Nucleus accumbens (tissue), 56 donors: ENCODE measurements around the gene SRRM4.
"Not testable (repeated sequence)": the region's sequence is repeated elsewhere in the genome, so short reads cannot be mapped to it uniquely, and the experiment has no call there.

Experiments
- DNase-seq, 56 donors: peaks; one replicate each; lab custom pipeline; 2025; lab: John Stamatoyannopoulos, UW

Gene SRRM4

DNA sequence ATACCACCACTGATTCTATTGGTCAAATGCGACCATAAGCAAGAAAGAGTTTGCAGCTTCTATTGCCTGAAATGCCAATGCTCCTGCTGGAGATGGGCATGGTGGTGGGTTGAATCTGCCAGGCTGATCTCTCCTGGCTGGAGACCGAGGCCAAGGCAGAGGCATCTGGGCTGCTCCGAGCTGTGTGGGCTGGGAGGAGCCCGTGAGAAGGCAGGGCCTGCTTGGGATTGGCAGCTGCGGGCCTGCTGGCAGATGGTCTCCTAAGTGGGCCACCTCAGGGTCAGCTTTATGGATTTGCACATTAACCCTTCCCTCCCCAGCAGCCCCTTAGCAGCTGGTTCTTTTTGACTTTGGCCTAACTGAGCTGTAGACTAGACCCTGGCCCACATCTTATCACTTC, 25.4 kb downstream of the SRRM4 start:
- no peak for DNase-seq

DNA sequence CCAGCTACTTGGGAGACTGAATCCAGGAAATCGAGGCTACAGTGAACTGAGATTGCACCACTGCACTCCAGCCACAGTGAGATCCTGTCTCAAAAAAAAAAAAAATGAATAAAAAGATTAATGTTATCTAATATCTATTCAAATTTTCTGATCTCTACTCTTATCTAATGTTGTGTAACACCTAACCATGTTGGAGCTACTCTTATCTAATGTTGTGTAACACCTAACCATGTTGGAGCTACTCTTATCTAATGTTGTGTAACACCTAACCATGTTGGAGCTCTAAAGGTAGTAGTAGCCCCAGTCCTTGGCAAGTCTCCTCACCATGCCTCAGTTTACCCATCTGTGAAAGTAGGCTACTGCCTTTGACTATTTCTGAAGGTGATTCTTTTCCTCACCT, 26.9 kb downstream of the SRRM4 start:
- not testable (repeated sequence) for DNase-seq

- peak in 5 of 56 donors; percentile 0 to 13 (median 4) for DNase-seq
Observed at GRCh38 chr12:119008691-119009221, 27.4 kb downstream of the SRRM4 start.

DNA sequence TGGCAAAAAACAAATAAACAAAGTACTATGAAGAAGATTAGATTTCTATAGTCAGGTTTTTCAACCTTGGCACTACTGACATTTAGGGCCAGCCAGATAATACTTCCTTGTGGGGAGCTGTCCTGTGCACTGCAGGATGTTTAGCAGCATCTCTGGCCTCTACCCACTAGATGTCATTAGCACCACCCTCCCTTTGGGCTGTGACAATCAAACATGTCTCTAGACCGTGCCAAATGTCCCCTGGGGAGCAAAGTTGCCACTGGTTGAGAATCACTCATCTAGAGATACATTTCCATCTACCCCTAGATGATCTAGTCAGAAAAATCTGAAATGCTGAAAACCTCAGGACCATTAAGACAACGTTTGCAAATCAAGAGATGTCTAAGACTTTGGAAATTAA, 29.9 kb downstream of the SRRM4 start:
- no peak for DNase-seq

GRCh38 chr12:119012179-119012578, 30.8 kb downstream of the SRRM4 start:
- no peak for DNase-seq

GRCh38 chr12:119013023-119013422, 31.7 kb downstream of the SRRM4 start:
- DNase-seq, result no peak

GRCh38 chr12:119014368-119014767, 33.0 kb downstream of the SRRM4 start:
- DNase-seq, result no peak

DNA sequence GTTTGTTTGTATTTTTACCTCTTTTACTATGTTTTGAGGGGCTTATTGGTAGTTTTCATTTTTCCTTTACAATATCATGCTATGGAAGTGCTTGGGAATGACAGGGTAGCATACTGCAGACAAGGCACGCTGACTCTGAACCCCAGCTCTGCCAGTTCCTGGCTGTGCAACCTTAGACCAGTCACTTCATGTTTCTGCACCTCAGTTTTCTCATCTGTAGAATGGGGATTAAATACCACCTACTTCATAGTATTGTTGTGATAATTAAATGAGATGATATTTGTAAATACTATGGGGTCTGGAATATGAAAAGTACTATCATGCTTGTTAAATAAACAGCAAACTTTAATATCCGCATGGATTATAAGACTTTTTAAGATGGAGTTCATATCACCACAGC, 35.4 kb downstream of the SRRM4 start:
- no peak for DNase-seq

- no peak for DNase-seq
Observed at GRCh38 chr12:119019166-119019565, 37.8 kb downstream of the SRRM4 start.

DNA sequence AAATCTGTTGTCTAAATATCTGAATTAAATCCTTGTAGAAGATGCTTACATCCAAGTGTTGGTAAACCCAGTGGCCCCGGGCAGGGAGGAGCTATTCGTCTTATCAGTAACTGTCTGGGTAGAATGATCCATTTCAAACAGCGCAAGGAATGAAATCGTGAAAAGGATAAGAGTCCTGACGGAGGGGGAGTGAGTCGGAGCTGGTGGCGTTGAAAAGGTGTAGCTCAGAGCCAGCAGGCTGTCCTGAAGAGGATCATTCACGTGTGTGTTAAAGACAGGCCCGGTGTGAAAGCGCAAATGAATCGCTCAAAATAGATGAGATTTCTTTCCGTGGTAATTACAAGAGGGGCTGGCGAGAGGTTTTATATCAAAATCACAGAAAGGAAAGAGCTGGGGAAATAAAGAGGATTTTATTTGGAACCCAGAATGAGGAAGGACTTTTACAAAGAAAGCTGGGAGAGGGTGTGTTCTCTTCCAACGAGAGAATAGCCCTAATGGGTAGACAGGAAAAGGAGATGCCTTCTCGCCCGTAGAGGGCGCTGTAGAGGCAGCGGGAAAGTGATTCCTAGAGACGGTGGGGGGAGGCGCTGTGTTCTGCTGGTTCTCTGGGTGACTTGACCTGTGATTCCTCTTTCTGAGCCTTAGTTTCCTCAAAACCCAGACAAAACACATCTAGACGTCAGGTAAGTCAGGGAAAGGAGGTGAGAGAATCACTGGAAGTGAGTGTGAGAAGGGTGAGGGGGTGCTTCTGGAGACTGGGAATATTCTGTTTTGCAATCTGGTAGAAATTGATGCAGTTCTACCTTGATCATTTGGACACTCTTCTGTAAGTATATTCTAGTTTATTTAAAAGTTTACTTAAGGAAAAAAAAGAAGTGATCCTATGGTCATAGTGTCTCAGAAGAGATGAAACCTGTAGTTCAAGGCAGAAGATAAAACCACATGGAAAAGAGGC, 39.3 kb downstream of the SRRM4 start:
- peak in 2 of 56 donors; percentile 4 to 18 for DNase-seq

GRCh38 chr12:119024356-119024755, 43.0 kb downstream of the SRRM4 start:
- DNase-seq, result no peak

- no peak for DNase-seq
Observed at GRCh38 chr12:119025786-119026185, 44.4 kb downstream of the SRRM4 start.

DNA sequence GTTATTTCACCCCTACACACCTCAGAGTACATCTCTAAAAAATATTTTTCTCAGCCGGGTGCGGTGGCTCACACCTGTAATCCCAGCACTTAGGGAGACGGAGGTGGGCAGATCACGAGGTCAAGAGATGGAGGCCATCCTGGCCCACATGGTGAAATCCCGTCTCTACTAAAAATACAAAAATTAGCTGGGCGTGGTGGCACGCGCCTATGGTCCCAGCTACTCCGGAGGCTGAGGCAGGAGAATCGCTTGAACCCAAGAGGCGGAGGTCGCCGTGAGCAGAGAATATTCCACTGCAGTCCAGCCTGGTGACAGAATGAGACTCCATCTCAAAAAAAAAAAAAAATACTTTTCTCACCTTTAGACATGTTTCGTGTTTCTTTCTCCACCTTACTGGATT, 52.0 kb downstream of the SRRM4 start:
- not testable (repeated sequence) for DNase-seq

- peak in 15 of 56 donors; percentile 0 to 36 (median 4) for DNase-seq
Observed at GRCh38 chr12:119036878-119037825, 55.8 kb downstream of the SRRM4 start.

GRCh38 chr12:119044094-119044493, 62.8 kb downstream of the SRRM4 start:
- DNase-seq, result no peak

DNA sequence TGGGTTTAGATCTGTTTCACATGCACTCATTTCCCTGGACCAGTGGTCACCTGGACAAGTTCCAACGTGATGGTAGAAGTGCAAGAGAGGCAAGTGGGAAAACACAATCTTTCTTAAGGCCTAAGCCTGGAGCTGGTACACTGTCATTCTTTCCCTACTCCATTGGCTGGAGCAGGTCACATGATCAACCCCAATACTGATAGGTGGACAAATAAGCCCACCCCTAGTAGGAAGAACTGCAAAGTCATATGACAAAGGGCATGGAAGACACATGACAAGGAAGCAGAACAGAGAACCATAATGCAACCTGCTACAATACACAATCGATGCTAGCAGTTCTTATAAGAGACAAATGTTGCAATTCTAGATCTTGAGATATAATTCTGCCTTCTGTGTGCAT, 66.3 kb downstream of the SRRM4 start:
- no peak for DNase-seq

DNA sequence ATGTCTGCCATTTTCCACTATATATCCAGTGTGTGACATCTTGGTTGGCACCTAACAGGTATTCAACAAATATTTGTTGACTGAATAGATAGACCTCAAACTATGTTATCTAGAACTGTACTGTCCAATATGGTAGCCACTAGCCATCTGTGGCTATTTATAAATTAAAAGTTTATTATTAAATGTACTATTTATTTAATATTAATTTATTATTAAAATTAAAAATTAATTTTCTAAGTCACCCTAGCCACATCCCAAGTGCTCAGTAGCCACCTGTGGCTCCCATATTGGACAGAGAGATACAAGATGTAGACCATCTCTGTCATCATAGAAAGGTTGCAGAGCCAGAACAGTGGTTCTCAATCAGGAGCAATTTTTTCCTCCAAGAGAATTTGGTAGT, 69.3 kb downstream of the SRRM4 start:
- no peak for DNase-seq

- DNase-seq, result no peak
Observed at GRCh38 chr12:119051474-119051873, 70.1 kb downstream of the SRRM4 start.

DNA sequence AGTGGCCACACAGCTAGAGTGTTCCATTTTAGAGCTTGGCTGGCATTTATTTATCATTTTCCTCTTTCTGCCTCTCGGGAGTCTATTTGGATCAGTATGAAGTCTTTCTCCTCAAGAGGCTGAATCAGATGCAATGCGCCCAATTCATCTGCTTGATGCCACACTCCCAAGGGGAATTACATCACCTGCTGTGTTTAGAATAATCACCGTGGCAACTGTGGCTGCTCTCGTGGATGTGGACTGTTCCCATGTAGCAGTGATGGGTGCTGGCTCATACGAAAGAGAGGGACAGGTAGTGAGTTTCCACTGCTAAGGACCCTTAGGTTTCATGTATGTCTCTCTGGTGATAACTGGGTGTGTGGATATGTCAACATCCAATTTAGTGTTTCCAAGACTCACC, 70.7 kb downstream of the SRRM4 start:
- DNase-seq, result peak in 3 of 56 donors; percentile 0 to 4 (median 4)

GRCh38 chr12:119055977-119056376, 74.6 kb downstream of the SRRM4 start:
- no peak for DNase-seq
